HG03175 (cell line): ENCODE results near the gene BCL2L13.

Experiments used
- ATAC-seq: cut with Tn5 transposase; IDR thresholded peaks from one replicate; pipeline ENCODE4 v1.9.1; 2021; ENCODE audit warnings: mild to moderate bottlenecking, moderate library complexity; ENCODE audit not compliant: unreplicated experiment

BCL2L13 gene

GRCh38 chr22:17638432-17639246, at the start of gene BCL2L13:
BCL2L13 (plus strand) TSS chr22:17638757; CDS start chr22:17655712, 16,955 bp downstream.
- ATAC-seq: peak; percentile 93

- ATAC-seq: no peak
Observed at GRCh38 chr22:17589810-17590375, 48.7 kb upstream of the BCL2L13 start.

GRCh38 chr22:17590586-17590985, 48.0 kb upstream of the BCL2L13 start:
- no peak for ATAC-seq

GRCh38 chr22:17592201-17592600, 46.4 kb upstream of the BCL2L13 start:
- no peak for ATAC-seq

GRCh38 chr22:17596226-17596625, 42.3 kb upstream of the BCL2L13 start:
- ATAC-seq: no peak

- no peak for ATAC-seq
Observed at GRCh38 chr22:17597217-17597616, 41.3 kb upstream of the BCL2L13 start.

GRCh38 chr22:17598318-17598717, 40.2 kb upstream of the BCL2L13 start:
- no peak for ATAC-seq

GRCh38 chr22:17601031-17601430, 37.5 kb upstream of the BCL2L13 start:
- no peak for ATAC-seq

- ATAC-seq: no peak
Observed at GRCh38 chr22:17603668-17604067, 34.9 kb upstream of the BCL2L13 start.

- no peak for ATAC-seq
Observed at GRCh38 chr22:17606496-17606895, 32.1 kb upstream of the BCL2L13 start.

- ATAC-seq: no peak
Observed at GRCh38 chr22:17607891-17608521, 30.6 kb upstream of the BCL2L13 start.

- no peak for ATAC-seq
Observed at GRCh38 chr22:17612057-17612456, 26.5 kb upstream of the BCL2L13 start.

- ATAC-seq: no peak
Observed at GRCh38 chr22:17613280-17613679, 25.3 kb upstream of the BCL2L13 start.

- no peak for ATAC-seq
Observed at GRCh38 chr22:17627961-17628405, 10.6 kb upstream of the BCL2L13 start.

GRCh38 chr22:17628406-17629172, 10.0 kb upstream of the BCL2L13 start, which contains the start of gene ATP6V1E1:
ATP6V1E1 (minus strand) TSS chr22:17628749; CDS start chr22:17628635, 114 bp downstream.
- peak; percentile 99 for ATAC-seq

- ATAC-seq: no peak
Observed at GRCh38 chr22:17629173-17629489, 9.4 kb upstream of the BCL2L13 start.

- ATAC-seq: no peak
Observed at GRCh38 chr22:17629641-17630040, 8.9 kb upstream of the BCL2L13 start.

GRCh38 chr22:17631076-17631565, 7.4 kb upstream of the BCL2L13 start:
- ATAC-seq: no peak

- no peak for ATAC-seq
Observed at GRCh38 chr22:17633217-17633997, 5.2 kb upstream of the BCL2L13 start.

- no peak for ATAC-seq
Observed at GRCh38 chr22:17633998-17634323, 4.6 kb upstream of the BCL2L13 start.
